Fibroblast of skin of scalp (primary cell): ENCODE measurements around the gene PRLHR. TPM values are rescaled to one million over a fixed set of nuclear protein-coding genes. Genes with fewer than 3 reads are reported as not detected.
A peak's percentile ranks its signal among the peaks of the same experiment; 100 is the strongest.
"Not testable (repeated sequence)": the region's sequence is repeated elsewhere in the genome, so short reads cannot be mapped to it uniquely, and the experiment has no call there.

Source experiments
- DNase-seq: peaks from one replicate; pipeline ENCODE4 v3.0.0-alpha.2; 2013
- polyA plus RNA-seq, 2 experiments: library from polyadenylated mRNA; unstranded; fragments of 120-200 nt; gene quantifications; one replicate each; pipeline ENCODE4 v1.2.1, GENCODE V29; 2013; ENCODE audit not compliant: insufficient read length in 2 of 2

PRLHR gene
- polyA plus RNA-seq (2013, experiment 1 of 2; ENCODE audit: insufficient read length), result not detected
- polyA plus RNA-seq (2013, experiment 2 of 2; ENCODE audit: insufficient read length), result not detected

- peak; percentile 46 for DNase-seq
These were observed at the start of gene PRLHR for GRCh38 chr10:118595598-118596425. Gene PRLHR (minus strand): TSS chr10:118595648. CDS start chr10:118595244, 404 bp downstream.

GRCh38 chr10:118642228-118642627, 46.8 kb upstream of the PRLHR start:
- no peak for DNase-seq

DNA sequence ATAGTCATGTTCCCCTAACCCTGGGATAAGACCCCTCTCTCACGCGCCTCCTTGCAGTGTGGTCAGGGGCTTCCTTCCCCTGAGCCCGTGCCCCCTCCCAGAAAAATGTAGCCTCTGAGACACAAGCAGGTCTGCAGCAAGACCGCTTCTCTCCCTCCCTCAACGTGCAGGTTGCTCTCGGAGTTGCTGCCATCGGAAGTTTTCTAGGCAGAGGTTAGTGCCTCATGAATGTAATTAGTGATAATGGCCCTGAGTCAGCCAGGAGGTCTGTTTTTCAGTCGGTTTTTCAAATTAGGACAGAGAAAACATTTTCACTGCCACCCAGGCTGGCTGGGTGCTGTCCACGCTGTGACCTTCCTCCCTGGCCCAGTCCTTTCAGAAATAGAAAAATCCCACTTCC, 43.2 kb upstream of the PRLHR start:
- DNase-seq, result no peak

DNA sequence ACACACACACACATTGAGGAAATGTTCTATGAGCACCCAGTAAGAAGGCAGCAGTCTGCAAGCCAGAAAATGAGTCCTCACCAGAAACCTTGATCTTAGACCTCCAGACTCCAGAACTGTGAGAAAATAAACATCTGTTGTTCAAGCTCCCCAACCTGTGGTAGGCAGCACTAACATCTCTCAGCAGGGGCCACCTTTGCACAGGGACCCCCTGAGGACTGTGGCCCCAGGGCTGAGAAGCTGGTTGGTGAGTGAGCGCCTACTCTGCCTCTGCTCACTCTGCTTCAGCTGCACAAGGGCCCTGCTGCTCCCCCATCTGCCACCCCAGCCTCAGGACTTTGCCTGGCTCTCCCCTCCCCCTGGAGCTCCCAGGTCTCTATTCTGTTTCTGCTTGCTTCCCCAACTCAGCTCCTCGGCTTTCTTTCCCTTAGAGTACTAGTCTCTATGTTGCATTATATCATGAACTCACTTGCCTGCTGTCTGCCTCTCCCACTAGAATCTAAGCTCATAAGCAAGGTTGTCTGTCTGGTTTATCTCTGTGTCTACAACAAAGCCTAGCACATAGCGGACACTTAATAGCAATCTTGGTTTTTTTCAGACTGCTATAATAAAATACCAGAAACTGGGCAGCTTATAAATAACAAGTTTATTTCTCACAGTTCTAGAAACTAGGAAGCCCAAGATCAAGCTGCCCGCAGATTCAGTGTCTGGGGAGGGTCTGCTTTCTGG, 40.4 kb upstream of the PRLHR start:
- DNase-seq, result no peak

- DNase-seq, result no peak
These were observed 38.3 kb upstream of the PRLHR start for GRCh38 chr10:118633786-118634185.

- DNase-seq, result peak; percentile 70
These were observed 33.8 kb upstream of the PRLHR start for GRCh38 chr10:118629211-118629610.

- DNase-seq, result no peak
These were observed 32.9 kb upstream of the PRLHR start for GRCh38 chr10:118628397-118628796.

GRCh38 chr10:118626953-118627352, 31.5 kb upstream of the PRLHR start:
- no peak for DNase-seq

- no peak for DNase-seq
These were observed 30.1 kb upstream of the PRLHR start for GRCh38 chr10:118625504-118625903.

DNA sequence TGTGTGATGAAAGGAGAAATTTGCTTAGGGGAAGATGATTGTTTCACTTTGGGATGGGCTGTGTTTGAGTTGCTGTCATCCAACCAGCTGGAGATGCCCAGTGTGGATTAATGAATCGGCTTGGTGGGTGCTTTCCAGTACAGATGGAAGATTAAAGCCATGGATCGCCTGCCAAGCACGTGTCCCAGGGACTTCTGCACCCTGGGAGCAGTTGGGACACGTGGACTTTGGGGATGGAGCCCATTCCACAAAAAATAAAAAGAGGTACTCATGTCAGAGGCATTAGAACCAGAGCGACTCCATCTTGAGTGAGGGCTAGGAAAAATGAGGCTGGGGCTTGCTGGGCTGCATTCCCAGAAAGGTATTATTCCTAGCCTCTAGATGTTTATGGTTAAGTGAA, 29.3 kb upstream of the PRLHR start:
- DNase-seq, result no peak

- no peak for DNase-seq
These were observed 26.0 kb upstream of the PRLHR start for GRCh38 chr10:118621304-118621942.

DNA sequence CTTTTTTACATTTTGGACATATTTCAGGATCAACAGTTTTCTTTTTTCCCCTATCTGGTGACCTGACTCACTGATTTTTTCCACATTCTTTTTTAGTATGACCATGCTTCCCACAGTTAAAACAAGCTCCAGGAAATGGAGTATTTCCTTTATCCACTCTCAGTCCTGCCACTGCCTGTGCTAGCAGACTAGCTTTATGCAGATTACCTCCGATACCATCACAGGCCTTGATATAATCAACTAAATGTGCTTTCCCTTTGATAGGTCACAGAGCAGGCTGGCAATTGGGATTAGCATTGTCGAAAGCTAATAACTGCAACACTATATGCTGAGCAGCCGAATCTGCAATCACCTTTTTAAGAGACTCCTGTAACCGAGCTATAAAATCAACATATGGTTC, 18.4 kb upstream of the PRLHR start:
- not testable (repeated sequence) for DNase-seq

- DNase-seq, result no peak
These were observed 15.1 kb upstream of the PRLHR start for GRCh38 chr10:118610577-118610976.

GRCh38 chr10:118607768-118608354, 12.4 kb upstream of the PRLHR start:
- no peak for DNase-seq

- no peak for DNase-seq
These were observed 10.2 kb upstream of the PRLHR start for GRCh38 chr10:118605694-118606093.

DNA sequence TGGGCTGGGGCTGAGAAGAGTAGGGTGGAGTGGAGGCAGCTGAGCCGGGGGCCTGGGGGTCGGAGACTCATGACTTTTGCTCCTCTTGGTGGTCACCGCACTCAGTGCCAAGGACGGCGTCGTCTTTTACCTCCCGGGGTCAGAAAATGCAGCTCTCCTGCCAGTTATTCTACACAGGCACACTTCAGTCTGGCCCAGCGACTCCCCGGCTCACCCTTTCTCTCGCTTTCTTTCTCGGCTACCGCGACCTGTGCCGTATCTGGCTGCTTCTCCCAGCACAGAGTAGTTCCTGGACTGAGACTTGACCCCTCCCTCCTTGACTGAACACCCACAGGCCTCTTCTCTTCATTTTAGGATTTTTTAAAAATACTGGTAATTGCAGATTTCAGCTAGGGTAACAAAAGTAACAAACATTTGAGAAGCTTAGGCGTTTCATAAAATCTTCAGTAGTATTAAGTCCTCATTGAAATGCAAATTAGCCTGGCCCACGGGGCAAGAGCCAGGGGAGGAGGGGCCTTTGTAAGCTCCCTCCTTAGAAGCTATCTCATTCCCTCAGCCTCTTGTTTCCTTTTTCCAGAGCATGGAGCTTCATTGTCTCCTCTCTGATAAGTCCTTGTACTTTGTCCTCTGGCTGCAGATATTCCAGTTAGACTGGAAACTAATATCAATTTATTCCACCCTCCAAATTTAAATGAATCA, 1.1 kb upstream of the PRLHR start:
- no peak for DNase-seq

GRCh38 chr10:118595064-118595420, 406 bp downstream of the PRLHR start:
- DNase-seq, result no peak

DNA sequence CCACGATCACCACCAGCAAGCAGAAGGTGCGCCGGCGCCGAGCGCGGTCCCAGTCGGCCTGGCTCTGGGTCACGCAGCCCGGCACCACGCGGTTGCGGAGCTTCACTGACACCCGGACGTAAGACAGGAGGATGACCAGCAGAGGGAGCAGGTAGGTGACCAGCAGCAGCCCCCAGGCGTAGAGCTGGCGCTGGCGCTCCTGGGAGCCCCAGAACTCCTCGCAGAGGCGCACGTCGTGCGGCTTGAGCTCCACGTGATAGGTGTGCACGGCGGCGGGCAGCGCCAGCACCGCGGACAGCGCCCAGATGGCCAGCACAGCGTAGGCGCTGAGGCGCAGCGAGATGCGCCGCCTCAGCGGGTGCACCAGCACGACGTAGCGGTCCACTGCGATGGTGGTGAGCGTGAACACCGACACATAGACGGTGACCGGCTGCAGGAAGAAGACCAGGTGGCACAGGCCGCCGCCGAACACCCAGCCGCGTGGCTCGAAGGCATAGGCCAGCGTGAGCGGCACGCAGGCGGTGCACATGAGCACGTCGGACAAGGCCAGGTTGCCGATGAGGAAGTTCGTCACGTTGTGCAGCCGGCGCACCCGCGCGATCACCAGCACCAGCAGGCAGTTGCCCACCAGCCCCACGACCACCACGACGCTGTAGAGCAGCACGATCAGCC, 920 bp downstream of the PRLHR start:
- DNase-seq, result peak; percentile 51

GRCh38 chr10:118592675-118593330, 2.6 kb downstream of the PRLHR start:
- no peak for DNase-seq

- no peak for DNase-seq
These were observed 5.1 kb downstream of the PRLHR start for GRCh38 chr10:118590334-118590733.
